ENCODE measurements around the gene MTMR12. TPM values are rescaled to one million over a fixed set of nuclear protein-coding genes. Genes with fewer than 3 reads are reported as not detected.

MTMR12 gene
- total and polyA plus RNA-seq, 2 donors: 11.7 to 12.9 TPM

GRCh38 chr5:32346869-32347268 lies 34.1 kb upstream of the MTMR12 start:
- Histone ChIP-seq H3K27ac (ENCODE audit: low read depth in 1 of 2, low read length in 1 of 2) (no peak overlapping the region), H3K4me1 (ENCODE audit: control insufficient read depth in 2 of 2, insufficient read depth in 2 of 2, low read length in 2 of 2) (no peaks in the 10 kb centered on the region), H3K9me3 (ENCODE audit: control insufficient read depth in 2 of 2, insufficient read depth in 1 of 2, low read length in 1 of 2) (peaks cover 0 to under 1% of the 10 kb centered on the region in 2 donors), H3K27me3 (ENCODE audit: control insufficient read depth in 2 of 2, insufficient read depth in 1 of 2, low read length in 1 of 2) (no peaks in the 10 kb centered on the region), H3K4me3 (ENCODE audit: low read length in 2 of 2) (no peak overlapping the region), H3K36me3 (ENCODE audit: control insufficient read depth in 2 of 2, insufficient read depth in 2 of 2, low read length in 1 of 2) (no peaks in the 10 kb centered on the region)
- 99% methylated on average over 2 of the region's 2 CpGs for WGBS
- no peak for DNase-seq (ENCODE audit: low read depth in 6 of 9, low spot score in 9 of 9)

GRCh38 chr5:32343058-32343672 lies 30.4 kb upstream of the MTMR12 start:
- Histone ChIP-seq H3K27ac (ENCODE audit: low read depth in 1 of 2, low read length in 1 of 2) (no peak overlapping the region), H3K27me3 (ENCODE audit: control insufficient read depth in 2 of 2, insufficient read depth in 1 of 2, low read length in 1 of 2) (no peaks in the 10 kb centered on the region), H3K9me3 (ENCODE audit: control insufficient read depth in 2 of 2, insufficient read depth in 1 of 2, low read length in 1 of 2) (peaks cover 0 to 11% of the 10 kb centered on the region in 2 donors), H3K4me1 (ENCODE audit: control insufficient read depth in 2 of 2, insufficient read depth in 2 of 2, low read length in 2 of 2) (no peaks in the 10 kb centered on the region), H3K4me3 (ENCODE audit: low read length in 2 of 2) (no peak overlapping the region), H3K36me3 (ENCODE audit: control insufficient read depth in 2 of 2, insufficient read depth in 2 of 2, low read length in 1 of 2) (no peaks in the 10 kb centered on the region)
- 98% methylated on average over 2 of the region's 2 CpGs for WGBS
- DNase-seq (ENCODE audit: low read depth in 6 of 9, low spot score in 9 of 9): no peak

GRCh38 chr5:32342656-32343055 lies 29.9 kb upstream of the MTMR12 start:
- WGBS: 69% methylated on average over 4 of the region's 4 CpGs
- peaks cover 0 to 11% of the 10 kb centered on the region in 2 donors for H3K9me3 ChIP-seq (ENCODE audit: control insufficient read depth in 2 of 2, insufficient read depth in 1 of 2, low read length in 1 of 2)

GRCh38 chr5:32339878-32340277 lies 27.1 kb upstream of the MTMR12 start:
- Histone ChIP-seq H3K27me3 (ENCODE audit: control insufficient read depth in 2 of 2, insufficient read depth in 1 of 2, low read length in 1 of 2) (no peaks in the 10 kb centered on the region), H3K27ac (ENCODE audit: low read depth in 1 of 2, low read length in 1 of 2) (no peak overlapping the region), H3K4me1 (ENCODE audit: control insufficient read depth in 2 of 2, insufficient read depth in 2 of 2, low read length in 2 of 2) (no peaks in the 10 kb centered on the region), H3K36me3 (ENCODE audit: control insufficient read depth in 2 of 2, insufficient read depth in 2 of 2, low read length in 1 of 2) (no peaks in the 10 kb centered on the region), H3K9me3 (ENCODE audit: control insufficient read depth in 2 of 2, insufficient read depth in 1 of 2, low read length in 1 of 2) (peaks cover 0 to 11% of the 10 kb centered on the region in 2 donors), H3K4me3 (ENCODE audit: low read length in 2 of 2) (no peak overlapping the region)
- WGBS: 94% methylated on average over 4 of the region's 4 CpGs
- DNase-seq (ENCODE audit: low read depth in 6 of 9, low spot score in 9 of 9): no peak

More at GRCh38 chr5:32342656-32343055, 29.9 kb upstream of the MTMR12 start:
- Histone ChIP-seq H3K4me1 (ENCODE audit: control insufficient read depth in 2 of 2, insufficient read depth in 2 of 2, low read length in 2 of 2) (no peaks in the 10 kb centered on the region), H3K4me3 (ENCODE audit: low read length in 2 of 2) (no peak overlapping the region), H3K27ac (ENCODE audit: low read depth in 1 of 2, low read length in 1 of 2) (no peak overlapping the region), H3K36me3 (ENCODE audit: control insufficient read depth in 2 of 2, insufficient read depth in 2 of 2, low read length in 1 of 2) (no peaks in the 10 kb centered on the region), H3K27me3 (ENCODE audit: control insufficient read depth in 2 of 2, insufficient read depth in 1 of 2, low read length in 1 of 2) (no peaks in the 10 kb centered on the region)
- DNase-seq (ENCODE audit: low read depth in 6 of 9, low spot score in 9 of 9): no peak

GRCh38 chr5:32339198-32339597 lies 26.5 kb upstream of the MTMR12 start:
- Histone ChIP-seq H3K27me3 (ENCODE audit: control insufficient read depth in 2 of 2, insufficient read depth in 1 of 2, low read length in 1 of 2) (no peaks in the 10 kb centered on the region), H3K9me3 (ENCODE audit: control insufficient read depth in 2 of 2, insufficient read depth in 1 of 2, low read length in 1 of 2) (peaks cover 0 to 11% of the 10 kb centered on the region in 2 donors), H3K36me3 (ENCODE audit: control insufficient read depth in 2 of 2, insufficient read depth in 2 of 2, low read length in 1 of 2) (no peaks in the 10 kb centered on the region), H3K4me1 (ENCODE audit: control insufficient read depth in 2 of 2, insufficient read depth in 2 of 2, low read length in 2 of 2) (no peaks in the 10 kb centered on the region), H3K27ac (ENCODE audit: low read depth in 1 of 2, low read length in 1 of 2) (no peak overlapping the region), H3K4me3 (ENCODE audit: low read length in 2 of 2) (no peak overlapping the region)
- peak in 1 of 9 donors; percentile 18 for DNase-seq (ENCODE audit: low read depth in 6 of 9, low spot score in 9 of 9)
- 91% methylated on average over 2 of the region's 2 CpGs for WGBS

GRCh38 chr5:32332966-32333365 lies 20.2 kb upstream of the MTMR12 start:
- no peaks in the 10 kb centered on the region for H3K27me3 ChIP-seq (ENCODE audit: control insufficient read depth in 2 of 2, insufficient read depth in 1 of 2, low read length in 1 of 2)
- no peak overlapping the region for H3K27ac ChIP-seq (ENCODE audit: low read depth in 1 of 2, low read length in 1 of 2)
- no peaks in the 10 kb centered on the region for H3K4me1 ChIP-seq (ENCODE audit: control insufficient read depth in 2 of 2, insufficient read depth in 2 of 2, low read length in 2 of 2)
- 99% methylated on average over 10 of the region's 10 CpGs for WGBS
- H3K36me3 ChIP-seq (ENCODE audit: control insufficient read depth in 2 of 2, insufficient read depth in 2 of 2, low read length in 1 of 2): no peaks in the 10 kb centered on the region
- DNase-seq (ENCODE audit: low read depth in 6 of 9, low spot score in 9 of 9): no peak
- H3K9me3 ChIP-seq (ENCODE audit: control insufficient read depth in 2 of 2, insufficient read depth in 1 of 2, low read length in 1 of 2): no peaks in the 10 kb centered on the region
- H3K4me3 ChIP-seq (ENCODE audit: low read length in 2 of 2): no peak overlapping the region

GRCh38 chr5:32332361-32332760 lies 19.6 kb upstream of the MTMR12 start:
- Histone ChIP-seq H3K4me3 (ENCODE audit: low read length in 2 of 2) (no peak overlapping the region), H3K9me3 (ENCODE audit: control insufficient read depth in 2 of 2, insufficient read depth in 1 of 2, low read length in 1 of 2) (no peaks in the 10 kb centered on the region), H3K4me1 (ENCODE audit: control insufficient read depth in 2 of 2, insufficient read depth in 2 of 2, low read length in 2 of 2) (no peaks in the 10 kb centered on the region), H3K27me3 (ENCODE audit: control insufficient read depth in 2 of 2, insufficient read depth in 1 of 2, low read length in 1 of 2) (no peaks in the 10 kb centered on the region), H3K27ac (ENCODE audit: low read depth in 1 of 2, low read length in 1 of 2) (no peak overlapping the region), H3K36me3 (ENCODE audit: control insufficient read depth in 2 of 2, insufficient read depth in 2 of 2, low read length in 1 of 2) (no peaks in the 10 kb centered on the region)
- no peak for DNase-seq (ENCODE audit: low read depth in 6 of 9, low spot score in 9 of 9)
- 100% methylated on average over 1 of the region's 1 CpG for WGBS

GRCh38 chr5:32331935-32332274 lies 19.2 kb upstream of the MTMR12 start:
- Histone ChIP-seq H3K27me3 (ENCODE audit: control insufficient read depth in 2 of 2, insufficient read depth in 1 of 2, low read length in 1 of 2) (no peaks in the 10 kb centered on the region), H3K9me3 (ENCODE audit: control insufficient read depth in 2 of 2, insufficient read depth in 1 of 2, low read length in 1 of 2) (no peaks in the 10 kb centered on the region), H3K36me3 (ENCODE audit: control insufficient read depth in 2 of 2, insufficient read depth in 2 of 2, low read length in 1 of 2) (no peaks in the 10 kb centered on the region), H3K4me1 (ENCODE audit: control insufficient read depth in 2 of 2, insufficient read depth in 2 of 2, low read length in 2 of 2) (no peaks in the 10 kb centered on the region), H3K27ac (ENCODE audit: low read depth in 1 of 2, low read length in 1 of 2) (no peak overlapping the region), H3K4me3 (ENCODE audit: low read length in 2 of 2) (no peak overlapping the region)
- DNase-seq (ENCODE audit: low read depth in 6 of 9, low spot score in 9 of 9): no peak
- WGBS: 86% methylated on average over 3 of the region's 3 CpGs

GRCh38 chr5:32331217-32331934 lies 18.6 kb upstream of the MTMR12 start:
- Histone ChIP-seq H3K27ac (ENCODE audit: low read depth in 1 of 2, low read length in 1 of 2) (no peak overlapping the region), H3K36me3 (ENCODE audit: control insufficient read depth in 2 of 2, insufficient read depth in 2 of 2, low read length in 1 of 2) (no peaks in the 10 kb centered on the region), H3K4me1 (ENCODE audit: control insufficient read depth in 2 of 2, insufficient read depth in 2 of 2, low read length in 2 of 2) (no peaks in the 10 kb centered on the region), H3K27me3 (ENCODE audit: control insufficient read depth in 2 of 2, insufficient read depth in 1 of 2, low read length in 1 of 2) (no peaks in the 10 kb centered on the region), H3K4me3 (ENCODE audit: low read length in 2 of 2) (no peak overlapping the region), H3K9me3 (ENCODE audit: control insufficient read depth in 2 of 2, insufficient read depth in 1 of 2, low read length in 1 of 2) (no peaks in the 10 kb centered on the region)
- WGBS: 85% methylated on average over 11 of the region's 11 CpGs
- no peak for DNase-seq (ENCODE audit: low read depth in 6 of 9, low spot score in 9 of 9)

Data from thymus (tissue), 11 donors.